Amygdala (tissue), 56 donors: ENCODE measurements around the gene PPOX.
A peak's percentile ranks its signal among the peaks of the same experiment; 100 is the strongest.

Experiments used
- DNase-seq, 56 donors: peaks; one replicate each; lab custom pipeline; 2025; lab: John Stamatoyannopoulos, UW

Gene PPOX

DNA sequence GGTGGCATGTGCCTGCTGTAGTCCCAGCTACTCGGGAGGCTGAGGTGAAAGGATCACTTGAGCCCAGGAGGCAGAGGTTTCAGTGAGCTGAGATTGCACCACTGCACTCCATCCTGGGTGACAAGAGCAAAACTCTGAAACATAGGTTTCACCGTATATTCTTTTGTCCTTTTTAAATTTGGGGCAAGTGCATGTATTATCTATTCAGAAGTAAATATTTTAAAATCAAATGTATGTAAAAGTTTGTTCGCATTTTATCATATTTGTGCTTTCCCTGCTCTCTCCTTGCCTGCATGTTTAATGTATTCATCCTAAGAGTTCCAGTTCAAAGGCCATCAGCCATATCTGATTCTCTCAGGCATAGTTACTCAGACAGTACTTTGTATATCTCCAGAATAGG is 20.4 kb upstream of the PPOX start:
- no peak for DNase-seq

- no peak for DNase-seq
These were observed 13.1 kb upstream of the PPOX start for GRCh38 chr1:161153176-161153575.

DNA sequence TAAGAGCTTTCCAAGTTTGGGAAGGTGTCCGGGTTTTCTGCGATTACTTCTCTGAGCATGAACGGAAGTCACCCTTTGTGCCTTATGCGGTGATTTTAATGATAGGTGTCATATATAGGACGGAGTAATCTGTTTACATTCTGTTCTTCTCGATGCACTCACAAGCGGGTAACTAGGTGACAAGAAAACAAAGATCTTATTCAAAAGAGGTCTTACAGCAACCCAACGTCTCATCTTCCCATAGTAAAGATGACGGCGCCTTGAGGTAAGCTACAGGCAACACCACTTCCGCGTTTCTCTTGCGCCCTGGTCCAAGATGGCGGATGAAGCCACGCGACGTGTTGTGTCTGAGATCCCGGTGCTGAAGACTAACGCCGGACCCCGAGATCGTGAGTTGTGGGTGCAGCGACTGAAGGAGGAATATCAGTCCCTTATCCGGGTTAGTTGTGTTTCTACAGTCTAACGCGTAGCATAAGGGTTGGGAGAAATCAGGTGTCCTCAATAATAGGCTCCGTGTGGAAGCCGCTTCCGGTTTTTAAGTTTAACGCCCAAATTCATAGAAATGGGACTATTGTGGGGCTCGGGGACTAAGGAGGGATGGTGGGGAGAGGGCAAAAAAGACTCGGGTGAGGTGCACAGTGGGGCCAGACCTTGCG is 12.4 kb upstream of the PPOX start, which contains the start of gene UFC1:
Gene UFC1, plus strand, starts transcription at position 297 of the 656 bp plus-strand sequence. Its CDS starts 20 bp downstream, at position 317.
- DNase-seq, result peak in 55 of 56 donors; percentile 21 to 90 (median 71)

- DNase-seq, result no peak
These were observed 8.4 kb upstream of the PPOX start for GRCh38 chr1:161157867-161158266.

GRCh38 chr1:161158316-161159010 is 7.8 kb upstream of the PPOX start:
- no peak for DNase-seq

DNA sequence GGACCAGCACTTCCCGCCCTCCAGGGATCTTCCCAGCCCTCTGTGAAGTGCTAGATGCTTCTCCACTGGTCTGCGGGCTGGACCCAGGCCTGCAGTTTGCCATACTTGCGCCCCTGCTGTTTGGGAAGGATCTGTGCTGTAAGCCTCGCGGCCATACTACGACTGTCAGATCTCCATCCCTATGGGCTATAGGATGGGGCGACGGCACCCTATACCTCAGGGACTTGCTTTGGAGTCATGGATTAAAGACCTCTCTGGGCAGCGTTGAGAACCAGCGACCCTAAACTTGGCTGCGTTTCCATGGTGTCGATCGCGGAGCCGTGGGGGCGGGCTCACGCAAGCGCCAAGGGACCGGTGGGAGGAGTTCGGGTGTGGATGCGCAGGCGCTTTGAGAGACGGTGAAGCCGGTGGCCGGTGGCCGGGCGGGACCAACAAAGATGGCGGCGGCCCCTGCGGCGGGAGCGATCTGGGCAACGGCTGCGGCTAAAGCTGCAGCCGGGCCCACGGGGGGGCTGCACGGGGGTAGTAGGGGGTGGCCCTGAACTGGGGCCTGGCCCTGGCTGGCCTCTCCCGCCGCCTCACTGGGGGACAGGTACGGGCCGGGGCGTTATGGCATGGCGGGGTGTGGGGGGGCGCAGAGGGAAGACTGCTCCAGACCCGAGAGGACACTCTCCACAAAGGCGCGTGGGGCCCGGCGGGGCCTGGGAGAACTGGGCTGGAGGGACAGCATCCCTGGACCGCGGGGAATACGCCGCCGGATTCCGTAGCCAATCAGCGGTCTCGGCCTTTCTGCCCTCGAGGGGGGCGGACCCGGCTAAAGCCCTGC is 6.9 kb upstream of the PPOX start, which contains the start of gene USP21:
Gene USP21, plus strand, starts transcription at position 414 of the 826 bp plus-strand sequence. CDS start 1,141 bp downstream, outside the sequence.
- peak; percentile 49 to 95 (median 89) for DNase-seq

DNA sequence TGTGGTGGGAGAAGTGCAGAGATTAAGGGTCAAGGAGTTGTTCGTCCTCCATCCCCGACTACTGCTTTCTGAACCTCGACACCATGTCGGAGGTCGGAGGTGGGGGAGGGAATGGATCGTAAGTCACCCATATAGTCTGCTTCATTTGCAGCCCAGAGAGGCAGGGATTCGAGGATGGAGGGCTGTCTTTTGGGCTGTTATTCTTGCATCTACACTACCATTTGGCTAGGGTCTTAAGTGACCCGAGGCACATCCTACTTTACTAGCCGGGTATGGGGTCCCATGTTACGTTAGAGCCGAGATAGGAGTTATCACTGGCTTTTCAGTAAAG is 6.3 kb upstream of the PPOX start:
- peak in 1 of 56 donors; percentile 32 for DNase-seq

DNA sequence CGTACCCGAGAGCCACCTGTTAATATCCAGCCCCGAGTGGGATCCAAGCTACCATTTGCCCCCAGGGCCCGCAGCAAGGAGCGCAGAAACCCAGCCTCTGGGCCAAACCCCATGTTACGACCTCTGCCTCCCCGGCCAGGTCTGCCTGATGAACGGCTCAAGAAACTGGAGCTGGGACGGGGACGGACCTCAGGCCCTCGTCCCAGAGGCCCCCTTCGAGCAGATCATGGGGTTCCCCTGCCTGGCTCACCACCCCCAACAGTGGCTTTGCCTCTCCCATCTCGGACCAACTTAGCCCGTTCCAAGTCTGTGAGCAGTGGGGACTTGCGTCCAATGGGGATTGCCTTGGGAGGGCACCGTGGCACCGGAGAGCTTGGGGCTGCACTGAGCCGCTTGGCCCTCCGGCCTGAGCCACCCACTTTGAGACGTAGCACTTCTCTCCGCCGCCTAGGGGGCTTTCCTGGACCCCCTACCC is 5.5 kb upstream of the PPOX start:
- no peak for DNase-seq

GRCh38 chr1:161161652-161162051 is 4.6 kb upstream of the PPOX start:
- no peak for DNase-seq

DNA sequence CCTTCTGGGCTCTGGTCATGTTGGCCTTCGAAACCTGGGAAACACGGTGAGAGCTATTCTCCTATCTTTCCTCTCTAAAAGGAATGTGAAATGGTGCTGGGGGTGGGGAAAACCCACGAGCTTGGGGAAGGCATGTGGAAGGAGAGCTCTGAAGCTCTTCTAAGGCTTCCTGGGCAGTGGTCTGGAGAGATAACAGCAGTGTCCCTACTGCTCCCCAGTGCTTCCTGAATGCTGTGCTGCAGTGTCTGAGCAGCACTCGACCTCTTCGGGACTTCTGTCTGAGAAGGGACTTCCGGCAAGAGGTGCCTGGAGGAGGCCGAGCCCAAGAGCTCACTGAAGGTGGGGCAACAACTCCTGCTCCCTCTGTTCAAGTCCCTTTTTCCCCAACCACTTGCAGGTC is 4.2 kb upstream of the PPOX start:
- no peak for DNase-seq

- no peak for DNase-seq
These were observed 3.4 kb upstream of the PPOX start for GRCh38 chr1:161162806-161163205.

GRCh38 chr1:161163793-161164192 is 2.4 kb upstream of the PPOX start:
- no peak for DNase-seq

- DNase-seq, result no peak
These were observed 1.2 kb upstream of the PPOX start for GRCh38 chr1:161164901-161165610.

DNA sequence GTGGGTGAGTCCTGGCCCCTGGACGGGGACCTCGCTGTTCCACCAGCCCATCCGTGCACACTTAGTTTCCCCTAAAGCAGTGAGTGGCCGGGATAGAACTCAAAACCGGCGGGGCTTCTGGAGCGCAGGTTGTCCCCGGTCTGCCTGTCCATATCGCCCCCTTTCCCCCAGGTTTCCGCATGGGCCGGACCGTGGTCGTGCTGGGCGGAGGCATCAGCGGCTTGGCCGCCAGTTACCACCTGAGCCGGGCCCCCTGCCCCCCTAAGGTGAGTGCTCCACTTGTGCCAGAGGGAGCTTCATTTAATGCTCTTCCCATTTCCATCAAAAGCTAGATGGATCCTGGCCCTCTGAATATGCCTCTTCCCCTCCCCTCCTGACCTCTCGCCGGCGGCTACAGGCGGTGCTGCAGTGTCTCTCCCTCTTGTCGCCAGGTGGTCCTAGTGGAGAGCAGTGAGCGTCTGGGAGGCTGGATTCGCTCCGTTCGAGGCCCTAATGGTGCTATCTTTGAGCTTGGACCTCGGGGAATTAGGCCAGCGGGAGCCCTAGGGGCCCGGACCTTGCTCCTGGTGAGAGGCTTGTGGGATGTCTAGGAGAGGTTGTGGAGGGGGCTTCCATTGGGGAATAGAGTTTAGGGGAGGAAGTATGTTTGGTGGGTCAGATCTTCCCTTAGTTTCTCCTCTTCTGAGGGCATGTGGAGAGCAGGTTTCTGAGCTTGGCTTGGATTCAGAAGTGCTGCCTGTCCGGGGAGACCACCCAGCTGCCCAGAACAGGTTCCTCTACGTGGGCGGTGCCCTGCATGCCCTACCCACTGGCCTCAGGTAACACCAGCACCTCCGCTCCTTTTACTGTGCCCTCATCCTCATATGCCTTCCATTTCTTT is 683 bp downstream of the PPOX start:
- peak in 2 of 56 donors; percentile 60 to 61 for DNase-seq

GRCh38 chr1:161168906-161169305 is 2.7 kb downstream of the PPOX start:
- DNase-seq, result no peak

DNA sequence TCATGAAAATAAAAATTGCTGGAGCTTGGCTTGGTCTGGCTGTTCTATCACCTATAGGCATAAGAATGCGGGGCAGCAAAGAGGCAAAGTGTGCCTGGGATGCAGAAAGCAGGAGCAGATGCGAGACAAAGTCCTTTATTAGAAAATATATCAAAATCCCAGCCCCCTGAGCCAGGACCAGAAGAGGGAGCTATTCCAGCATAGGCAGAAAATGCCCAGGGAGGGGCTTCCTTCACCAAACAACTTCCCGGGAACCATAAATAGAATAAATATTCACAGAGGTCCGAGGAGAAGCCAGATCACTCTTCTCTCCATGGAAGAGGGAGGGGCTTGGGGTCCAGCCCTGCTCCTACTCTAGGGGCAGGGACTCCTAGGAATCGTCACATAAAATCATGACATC is 5.0 kb downstream of the PPOX start:
- DNase-seq, result no peak

- no peak for DNase-seq
These were observed 5.5 kb downstream of the PPOX start for GRCh38 chr1:161171696-161172095.

GRCh38 chr1:161172349-161172748 is 6.1 kb downstream of the PPOX start:
- no peak for DNase-seq

DNA sequence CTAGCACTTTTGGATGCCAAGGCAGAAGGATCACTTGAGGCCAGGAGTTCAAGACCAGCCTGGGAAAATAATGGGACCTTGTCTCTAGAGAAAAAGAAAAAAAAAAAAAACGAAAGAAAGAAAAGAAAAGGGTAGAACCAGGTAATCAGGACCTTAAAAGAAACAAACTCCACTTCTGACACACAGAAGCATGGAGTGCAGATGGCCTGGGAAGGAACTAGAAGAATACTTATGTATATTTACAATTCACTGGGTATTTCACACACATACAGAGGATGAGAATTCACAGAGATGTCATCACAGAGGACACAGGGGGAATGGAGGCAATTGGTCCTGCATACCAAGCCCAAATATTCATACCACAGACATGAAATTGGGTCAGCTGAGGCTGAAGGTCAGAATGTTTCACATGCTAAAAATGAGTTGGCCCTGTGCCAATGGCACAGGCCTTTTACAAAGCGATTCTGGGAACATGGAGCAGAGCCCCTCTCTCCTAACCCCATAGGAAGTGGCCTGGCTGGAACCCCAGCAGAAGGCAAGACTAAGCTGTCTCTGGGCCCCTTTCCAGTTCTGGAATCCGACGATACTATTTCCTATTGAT is 6.7 kb downstream of the PPOX start:
- no peak for DNase-seq
